Nucleus accumbens (tissue), 56 donors: Measurements from ENCODE around the gene ENPP1.
"Not testable (repeated sequence)": the region's sequence is repeated elsewhere in the genome, so short reads cannot be mapped to it uniquely, and the experiment has no call there.

Experiments
- DNase-seq, 56 donors: peaks; one replicate each; lab custom pipeline; 2025; lab: John Stamatoyannopoulos, UW

ENPP1 gene

GRCh38 chr6:131862476-131862875, 54.7 kb downstream of the ENPP1 start:
- DNase-seq: no peak

- DNase-seq: no peak
Observed at GRCh38 chr6:131867744-131868143, 59.9 kb downstream of the ENPP1 start.

DNA sequence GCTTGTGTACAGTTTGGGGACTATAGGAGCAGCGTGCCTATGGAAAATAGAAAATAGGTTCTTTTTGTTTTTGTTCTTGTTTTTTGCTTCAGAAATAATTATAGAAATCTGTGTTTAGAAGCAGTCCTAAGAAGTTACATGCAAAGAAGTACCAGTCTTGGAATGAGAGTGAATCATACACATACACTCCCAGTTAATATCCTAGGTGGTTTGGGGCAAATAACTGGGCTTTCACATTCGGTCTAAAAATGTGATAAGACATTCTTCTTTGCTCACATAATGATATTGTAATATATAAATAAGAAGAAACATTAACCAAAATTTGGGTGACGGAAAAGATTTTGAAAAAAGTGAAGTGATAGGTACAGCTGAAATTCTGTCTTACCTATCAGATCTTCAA, 61.0 kb downstream of the ENPP1 start:
- DNase-seq: no peak

GRCh38 chr6:131875647-131876046, 67.8 kb downstream of the ENPP1 start:
- no peak for DNase-seq

DNA sequence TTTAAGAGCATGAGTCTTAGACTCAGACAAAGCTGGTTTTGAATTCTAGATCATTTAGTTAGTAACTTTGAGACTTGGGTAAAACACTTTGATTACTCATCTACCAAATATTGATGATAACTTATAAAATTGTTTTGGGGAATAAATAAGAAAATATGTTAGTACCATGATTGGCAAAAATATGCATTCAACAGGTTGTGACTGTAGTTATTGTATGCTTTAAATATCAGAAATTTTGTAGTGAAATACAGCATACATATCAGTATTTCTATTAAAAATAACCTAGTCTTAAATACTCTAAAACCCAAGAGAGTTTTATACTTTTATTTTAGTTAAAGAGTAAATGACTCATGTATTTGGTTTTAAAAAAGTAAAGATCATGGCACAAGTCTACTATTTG, 68.7 kb downstream of the ENPP1 start:
- DNase-seq: no peak

GRCh38 chr6:131877999-131878789, 70.4 kb downstream of the ENPP1 start:
- DNase-seq: no peak

- no peak for DNase-seq
Observed at GRCh38 chr6:131883016-131883415, 75.2 kb downstream of the ENPP1 start.

- DNase-seq: no peak
Observed at GRCh38 chr6:131885237-131885636, 77.4 kb downstream of the ENPP1 start.

DNA sequence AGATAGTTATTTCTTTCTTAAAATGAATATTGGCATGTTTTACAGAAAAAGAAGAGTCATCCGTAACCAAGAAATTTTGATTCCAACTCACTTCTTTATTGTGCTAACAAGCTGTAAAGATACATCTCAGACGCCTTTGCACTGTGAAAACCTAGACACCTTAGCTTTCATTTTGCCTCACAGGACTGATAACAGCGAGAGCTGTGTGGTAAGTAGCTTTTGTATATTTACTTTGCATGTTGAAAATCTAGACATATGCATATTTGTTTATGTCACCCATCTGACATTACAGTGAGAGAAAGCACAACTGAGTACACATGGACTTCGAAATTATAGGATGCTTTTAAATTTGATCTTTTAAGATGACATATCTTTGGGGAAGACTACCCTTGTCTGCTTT, 78.7 kb downstream of the ENPP1 start:
- DNase-seq: no peak

DNA sequence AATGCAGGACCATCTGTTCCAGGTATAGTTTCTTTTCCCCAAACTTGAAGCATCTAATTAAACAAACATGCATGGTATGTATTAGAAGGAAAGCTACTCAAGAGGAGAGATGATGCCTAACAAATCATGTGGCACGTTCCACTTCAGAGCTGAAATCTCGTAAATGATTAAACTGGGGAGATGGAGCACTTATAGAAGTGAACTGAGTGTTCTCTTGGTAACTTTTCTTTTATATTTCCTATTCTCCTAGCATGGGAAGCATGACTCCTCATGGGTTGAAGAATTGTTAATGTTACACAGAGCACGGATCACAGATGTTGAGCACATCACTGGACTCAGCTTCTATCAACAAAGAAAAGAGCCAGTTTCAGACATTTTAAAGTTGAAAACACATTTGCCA, 82.3 kb downstream of the ENPP1 start:
- DNase-seq: no peak

- no peak for DNase-seq
Observed at GRCh38 chr6:131893198-131893597, 85.4 kb downstream of the ENPP1 start.

- DNase-seq: no peak
Observed at GRCh38 chr6:131894493-131895424, 86.9 kb downstream of the ENPP1 start.

GRCh38 chr6:131897050-131897435, 89.2 kb downstream of the ENPP1 start:
- no peak for DNase-seq

DNA sequence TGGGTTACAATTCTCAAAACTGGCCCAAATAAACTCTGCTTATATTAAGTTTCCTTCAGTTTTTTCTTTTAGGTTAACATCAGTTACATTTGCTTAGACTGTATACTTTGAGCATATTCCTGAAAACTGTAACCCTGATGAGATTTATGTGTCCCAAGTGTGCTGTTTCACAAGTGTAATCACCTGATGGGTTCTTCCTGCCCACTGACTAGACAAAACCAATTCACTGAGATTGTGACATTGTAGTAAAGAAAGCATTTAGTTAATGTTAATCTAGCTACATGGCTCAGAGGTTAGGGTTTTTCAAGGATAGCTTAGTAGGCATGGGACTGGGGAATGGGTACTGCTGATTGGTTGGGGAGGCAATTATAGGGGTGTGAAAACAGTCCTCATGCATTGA, 89.8 kb downstream of the ENPP1 start:
- no peak for DNase-seq

- DNase-seq: no peak
Observed at GRCh38 chr6:131898718-131899117, 90.9 kb downstream of the ENPP1 start.

DNA sequence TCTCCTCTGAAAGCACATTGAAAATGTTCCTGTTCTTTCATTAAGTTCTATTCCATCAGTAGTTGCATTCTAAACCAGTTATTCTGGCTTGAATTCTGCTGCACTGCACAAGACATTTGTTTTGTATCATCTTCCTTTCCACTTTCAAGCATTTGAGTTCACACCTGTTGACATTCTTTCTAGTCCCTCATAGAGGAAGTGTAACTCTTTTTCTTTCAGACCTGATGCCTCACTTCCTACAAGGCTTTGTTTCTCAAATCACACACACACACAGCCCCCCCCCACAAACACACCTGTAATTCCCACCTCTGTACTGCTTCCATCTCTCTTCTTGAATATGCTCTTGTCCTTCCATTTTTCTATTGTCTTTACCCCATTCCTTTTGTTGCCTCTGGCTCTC, 92.4 kb downstream of the ENPP1 start:
- DNase-seq: no peak

DNA sequence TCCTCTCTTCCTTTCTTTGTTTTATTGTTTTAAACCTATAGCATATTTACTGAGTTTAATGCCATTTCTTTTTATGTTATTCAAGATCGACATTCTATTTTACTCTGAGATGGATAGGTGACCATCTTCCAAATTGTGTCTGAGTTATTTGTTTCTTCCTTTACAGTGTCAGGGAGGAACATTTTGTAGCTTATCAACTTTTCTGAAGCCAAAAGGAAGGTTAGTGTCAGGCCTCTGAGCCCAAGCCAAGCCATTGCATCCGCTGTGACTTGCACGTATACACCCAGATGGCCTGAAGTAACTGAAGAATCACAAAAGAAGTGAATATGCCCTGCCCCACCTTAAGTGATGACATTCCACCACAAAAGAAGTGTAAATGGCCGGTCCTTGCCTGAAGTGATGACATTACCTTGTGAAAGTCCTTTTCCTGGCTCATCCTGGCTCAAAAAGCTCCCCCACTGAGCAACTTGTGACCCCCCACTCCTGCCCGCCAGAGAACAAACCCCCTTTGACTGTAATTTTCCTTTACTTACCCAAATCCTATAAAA, 93.6 kb downstream of the ENPP1 start:
- DNase-seq: not testable (repeated sequence)

DNA sequence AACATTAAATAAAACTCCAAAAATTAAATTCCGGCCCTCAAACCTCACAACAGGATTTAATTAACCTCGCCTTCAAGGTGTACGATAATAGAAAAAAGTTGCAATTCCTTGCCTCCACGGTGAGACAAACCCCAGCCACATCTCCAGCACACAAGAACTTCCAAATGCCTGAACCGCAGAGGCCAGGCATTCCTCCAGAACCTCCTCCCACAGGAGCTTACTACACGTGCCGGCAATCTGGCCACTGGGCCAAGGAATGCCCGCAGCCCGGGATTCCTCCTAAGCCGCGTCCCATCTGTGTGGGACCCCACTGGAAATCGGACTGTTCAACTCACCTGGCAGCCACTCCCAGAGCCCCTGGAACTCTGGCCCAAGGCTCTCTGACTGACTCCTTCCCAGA, 95.9 kb downstream of the ENPP1 start:
- DNase-seq: not testable (repeated sequence)

GRCh38 chr6:131908787-131909186, 101.0 kb downstream of the ENPP1 start:
- DNase-seq: not testable (repeated sequence)

GRCh38 chr6:131909408-131910218, 101.8 kb downstream of the ENPP1 start:
- DNase-seq: peak in 45 of 56 donors; percentile 1 to 86 (median 35)

GRCh38 chr6:131910219-131910589, 102.4 kb downstream of the ENPP1 start:
- DNase-seq: no peak
